ENCODE data around the gene LDLRAD4.
"Not testable (repeated sequence)": the region's sequence is repeated elsewhere in the genome, so short reads cannot be mapped to it uniquely, and the experiment has no call there.

The LDLRAD4 gene

GRCh38 chr18:13336841-13337240 lies 118.3 kb downstream of the LDLRAD4 start:
- no peak for DNase-seq (ENCODE audit: low read depth in 2 of 2)

- no peak for DNase-seq (ENCODE audit: low read depth in 2 of 2)
Measured at GRCh38 chr18:13337369-13337768, 118.8 kb downstream of the LDLRAD4 start.

GRCh38 chr18:13338318-13338717 lies 119.8 kb downstream of the LDLRAD4 start:
- no peak for DNase-seq (ENCODE audit: low read depth in 2 of 2)

- DNase-seq (ENCODE audit: low read depth in 2 of 2) = no peak
Measured at GRCh38 chr18:13339653-13340052, 121.1 kb downstream of the LDLRAD4 start.

- DNase-seq (ENCODE audit: low read depth in 2 of 2) = not testable (repeated sequence)
Measured at GRCh38 chr18:13346449-13346848, 127.9 kb downstream of the LDLRAD4 start.

- no peak for DNase-seq (ENCODE audit: low read depth in 2 of 2)
Measured at GRCh38 chr18:13353084-13353823, 134.7 kb downstream of the LDLRAD4 start.

- no peak for DNase-seq (ENCODE audit: low read depth in 2 of 2)
Measured at GRCh38 chr18:13354402-13354801, 135.8 kb downstream of the LDLRAD4 start.

GRCh38 chr18:13356032-13356431 lies 137.5 kb downstream of the LDLRAD4 start:
- DNase-seq (ENCODE audit: low read depth in 2 of 2) = no peak

GRCh38 chr18:13357289-13357688 lies 138.7 kb downstream of the LDLRAD4 start:
- no peak for DNase-seq (ENCODE audit: low read depth in 2 of 2)

GRCh38 chr18:13359210-13359609 lies 140.7 kb downstream of the LDLRAD4 start:
- no peak for DNase-seq (ENCODE audit: low read depth in 2 of 2)

GRCh38 chr18:13361431-13361830 lies 142.9 kb downstream of the LDLRAD4 start:
- DNase-seq (ENCODE audit: low read depth in 2 of 2) = no peak

GRCh38 chr18:13362051-13362450 lies 143.5 kb downstream of the LDLRAD4 start:
- no peak for DNase-seq (ENCODE audit: low read depth in 2 of 2)

- DNase-seq (ENCODE audit: low read depth in 2 of 2) = no peak
Measured at GRCh38 chr18:13362607-13363006, 144.0 kb downstream of the LDLRAD4 start.

- no peak for DNase-seq (ENCODE audit: low read depth in 2 of 2)
Measured at GRCh38 chr18:13363359-13363758, 144.8 kb downstream of the LDLRAD4 start.

GRCh38 chr18:13364721-13365205 lies 146.2 kb downstream of the LDLRAD4 start:
- no peak for DNase-seq (ENCODE audit: low read depth in 2 of 2)

GRCh38 chr18:13366131-13366530 lies 147.6 kb downstream of the LDLRAD4 start:
- no peak for DNase-seq (ENCODE audit: low read depth in 2 of 2)

- no peak for DNase-seq (ENCODE audit: low read depth in 2 of 2)
Measured at GRCh38 chr18:13366541-13366940, 148.0 kb downstream of the LDLRAD4 start.

GRCh38 chr18:13366962-13367892 lies 148.7 kb downstream of the LDLRAD4 start:
- DNase-seq (ENCODE audit: low read depth in 2 of 2) = no peak

GRCh38 chr18:13368080-13368813 lies 149.7 kb downstream of the LDLRAD4 start:
- no peak for DNase-seq (ENCODE audit: low read depth in 2 of 2)

GRCh38 chr18:13369353-13369752 lies 150.8 kb downstream of the LDLRAD4 start:
- DNase-seq (ENCODE audit: low read depth in 2 of 2) = no peak

- no peak for DNase-seq (ENCODE audit: low read depth in 2 of 2)
Measured at GRCh38 chr18:13369756-13370510, 151.4 kb downstream of the LDLRAD4 start.
